22Rv1 (cell line): Measurements from ENCODE around the gene ATP8B4.
"Not testable (repeated sequence)": the region's sequence is repeated elsewhere in the genome, so short reads cannot be mapped to it uniquely, and the experiment has no call there.

ENCODE experiments used
- H3K27ac ChIP-seq: fragments of 450-650 bp; 2 replicates; pipeline ENCODE4 v1.5.1; 2017
- ZFX ChIP-seq: fragments of 450-650 bp; IDR thresholded peaks from 2 replicates; pipeline ENCODE4 v1.6.1; 2017; ENCODE audit warnings: antibody characterized with exemption, borderline replicate concordance
- TF ChIP-seq, protein P1 (sequence below): fragments of 450-650 bp; IDR thresholded peaks from 2 replicates; pipeline ENCODE4 v1.5.1; 2017; ENCODE audit warnings: mild to moderate bottlenecking

The ATP8B4 gene

DNA sequence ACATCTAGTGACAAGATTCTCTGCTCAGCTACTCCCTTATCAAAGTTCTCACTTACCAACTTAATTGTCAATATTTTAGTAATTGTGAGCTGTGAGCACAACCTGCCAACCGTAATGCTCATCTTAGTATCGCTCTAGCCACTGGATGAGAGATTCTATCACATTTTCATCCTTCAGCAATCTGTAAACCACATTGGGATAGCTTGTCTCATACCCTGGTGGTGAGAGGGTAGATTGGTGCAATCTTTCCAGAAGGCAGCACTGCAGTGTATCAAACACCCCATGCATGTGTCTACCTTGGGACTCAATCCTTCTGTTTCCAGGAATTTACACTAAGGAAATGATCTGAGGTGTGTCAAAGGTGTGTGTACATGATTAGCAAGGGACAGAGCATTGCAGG lies 18.9 kb upstream of the ATP8B4 start:
- H3K27ac ChIP-seq = no peak overlapping the region
- no peak for TF ChIP-seq ZFX
- TF ChIP-seq, protein P1, sequence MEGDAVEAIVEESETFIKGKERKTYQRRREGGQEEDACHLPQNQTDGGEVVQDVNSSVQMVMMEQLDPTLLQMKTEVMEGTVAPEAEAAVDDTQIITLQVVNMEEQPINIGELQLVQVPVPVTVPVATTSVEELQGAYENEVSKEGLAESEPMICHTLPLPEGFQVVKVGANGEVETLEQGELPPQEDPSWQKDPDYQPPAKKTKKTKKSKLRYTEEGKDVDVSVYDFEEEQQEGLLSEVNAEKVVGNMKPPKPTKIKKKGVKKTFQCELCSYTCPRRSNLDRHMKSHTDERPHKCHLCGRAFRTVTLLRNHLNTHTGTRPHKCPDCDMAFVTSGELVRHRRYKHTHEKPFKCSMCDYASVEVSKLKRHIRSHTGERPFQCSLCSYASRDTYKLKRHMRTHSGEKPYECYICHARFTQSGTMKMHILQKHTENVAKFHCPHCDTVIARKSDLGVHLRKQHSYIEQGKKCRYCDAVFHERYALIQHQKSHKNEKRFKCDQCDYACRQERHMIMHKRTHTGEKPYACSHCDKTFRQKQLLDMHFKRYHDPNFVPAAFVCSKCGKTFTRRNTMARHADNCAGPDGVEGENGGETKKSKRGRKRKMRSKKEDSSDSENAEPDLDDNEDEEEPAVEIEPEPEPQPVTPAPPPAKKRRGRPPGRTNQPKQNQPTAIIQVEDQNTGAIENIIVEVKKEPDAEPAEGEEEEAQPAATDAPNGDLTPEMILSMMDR = no peak

DNA sequence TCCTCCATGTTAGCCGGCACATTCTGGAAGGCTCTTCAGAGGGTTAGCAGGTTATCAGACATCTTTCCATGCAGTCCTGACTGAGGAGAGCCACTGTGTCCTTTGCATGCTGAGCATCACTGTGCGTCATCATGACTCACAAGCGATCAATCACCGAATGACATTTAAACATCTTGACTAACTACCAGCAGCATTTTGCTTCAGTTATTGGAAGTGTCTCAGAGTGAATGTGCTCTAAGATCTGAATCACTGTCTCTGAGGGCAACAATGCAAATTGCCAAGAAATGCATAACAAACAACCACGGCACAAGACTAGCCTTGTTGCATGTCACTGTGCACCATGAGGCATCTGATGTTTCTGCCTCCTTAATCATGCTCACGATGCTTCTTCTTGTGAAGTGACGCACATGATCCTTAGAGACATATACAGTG lies 18.3 kb upstream of the ATP8B4 start:
- H3K27ac ChIP-seq = no peak overlapping the region
- no peak for TF ChIP-seq ZFX
- TF ChIP-seq, protein P1 = no peak

DNA sequence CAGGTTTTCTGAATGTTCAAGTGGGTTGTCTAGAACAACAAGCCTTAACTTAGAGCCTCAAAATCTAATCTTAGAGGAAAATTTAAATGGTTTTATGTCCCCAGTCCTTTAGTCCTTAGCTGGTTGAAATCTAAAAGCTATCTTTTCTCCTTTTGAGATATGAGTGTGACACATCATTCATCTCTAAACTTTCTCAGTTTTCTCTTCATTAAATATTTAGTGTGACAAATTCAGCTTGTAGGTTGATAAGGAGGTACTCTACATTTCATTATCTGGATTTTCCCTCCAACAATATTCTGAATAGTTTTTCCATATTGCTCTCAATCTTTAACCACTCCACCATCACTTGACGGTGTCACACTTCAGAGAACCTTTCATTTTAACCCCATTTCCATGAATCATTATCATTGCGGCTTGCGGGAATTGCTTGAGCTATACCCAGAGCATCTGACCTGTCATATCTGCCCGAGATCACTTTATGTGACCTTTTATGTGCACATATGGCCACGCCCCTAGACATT lies 16.1 kb upstream of the ATP8B4 start:
- no peak for TF ChIP-seq ZFX
- TF ChIP-seq, protein P1 = no peak
- H3K27ac ChIP-seq = no peak overlapping the region

DNA sequence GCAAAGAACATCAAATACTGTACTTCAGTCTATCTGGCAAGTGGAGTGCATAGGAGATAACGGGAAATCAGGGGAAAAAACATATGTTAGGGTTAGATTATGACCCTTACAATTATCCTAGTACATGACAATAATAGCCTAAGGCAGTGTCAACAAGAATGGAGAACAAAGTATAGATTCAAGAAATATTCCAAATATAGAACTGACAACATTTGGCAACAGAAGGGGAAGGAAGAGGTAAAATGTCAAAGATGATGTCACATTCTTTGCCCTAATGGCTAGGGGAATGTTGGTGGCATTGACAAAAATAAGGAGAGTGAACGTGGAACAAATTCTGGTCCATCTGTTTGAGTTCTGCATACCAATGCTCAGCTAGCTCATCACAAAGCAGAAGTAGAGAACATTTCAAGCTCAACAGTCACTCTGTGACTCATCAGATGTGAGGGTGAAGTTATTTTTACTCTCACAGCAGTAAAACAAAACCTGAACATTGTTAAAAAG lies 15.5 kb upstream of the ATP8B4 start:
- no peak overlapping the region for H3K27ac ChIP-seq
- TF ChIP-seq, protein P1 = no peak
- no peak for TF ChIP-seq ZFX

DNA sequence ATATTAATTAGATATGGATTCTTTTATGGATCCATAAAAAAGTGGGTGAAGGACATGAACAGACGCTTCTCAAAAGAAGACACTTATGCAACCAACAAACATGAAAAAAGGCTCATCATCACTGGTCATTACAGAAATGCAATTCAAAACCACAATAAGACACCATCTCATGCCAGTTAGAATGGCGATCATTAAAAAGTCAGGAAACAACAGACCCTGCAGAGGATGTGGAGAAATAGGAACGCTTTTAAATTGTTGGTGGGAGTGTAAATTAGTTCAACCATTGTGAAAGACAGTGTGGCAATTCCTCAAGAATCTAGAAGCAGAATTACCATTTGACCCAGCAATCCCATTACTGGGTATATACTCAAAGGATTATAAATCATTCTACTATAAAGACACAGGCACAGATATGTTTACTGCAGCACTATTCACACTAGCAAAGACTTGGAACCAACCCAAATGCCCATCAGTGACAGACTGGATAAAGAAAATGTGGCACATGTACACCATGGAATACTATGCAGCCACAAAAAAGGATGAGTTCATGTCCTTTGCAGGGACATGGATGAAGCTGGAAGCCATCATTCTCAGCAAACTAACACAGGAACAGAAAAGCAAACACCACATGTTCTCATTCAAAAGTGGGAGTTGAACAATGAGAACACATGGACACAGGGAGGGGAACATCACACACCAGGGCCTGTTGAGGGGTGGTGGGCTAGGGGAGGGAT lies 13.4 kb upstream of the ATP8B4 start:
- not testable (repeated sequence) for H3K27ac ChIP-seq

DNA sequence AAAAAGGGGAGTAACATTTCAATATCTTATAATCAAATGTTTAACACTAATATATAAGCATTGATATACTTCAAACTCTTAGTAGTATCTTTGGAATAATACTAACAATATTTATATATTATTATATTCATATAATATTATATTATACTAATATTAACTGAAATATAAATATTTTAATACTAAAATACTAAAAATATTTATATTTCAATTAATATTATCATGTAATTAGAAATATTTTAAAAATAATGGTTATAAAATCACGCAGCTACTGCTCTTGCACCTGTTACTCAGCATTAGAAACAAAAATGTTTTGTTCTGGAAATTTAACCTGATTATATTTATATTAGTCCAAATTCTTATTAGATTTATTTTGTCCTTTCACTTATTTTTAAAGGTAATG lies 12.6 kb upstream of the ATP8B4 start:
- H3K27ac ChIP-seq = no peak overlapping the region
- TF ChIP-seq, protein P1 = no peak
- no peak for TF ChIP-seq ZFX

DNA sequence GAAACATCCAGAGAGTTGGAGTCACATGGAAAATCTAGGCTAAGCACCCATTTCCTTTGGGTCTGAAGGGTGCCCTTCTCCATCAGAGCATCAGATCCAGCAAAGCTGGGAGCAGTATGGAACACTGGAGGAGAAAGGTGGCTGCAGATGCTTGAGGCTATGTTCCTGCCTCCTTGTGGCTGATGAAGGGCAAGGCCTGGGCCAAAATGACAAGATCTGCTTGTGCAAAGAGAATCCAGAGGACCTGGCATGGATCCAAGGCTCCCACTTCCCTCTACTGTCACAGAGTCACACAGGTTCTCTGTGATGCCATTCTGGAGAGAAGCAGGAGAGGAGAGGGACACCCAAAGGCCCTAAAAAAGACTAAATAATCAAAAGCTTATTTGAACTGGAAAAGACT lies 9.2 kb upstream of the ATP8B4 start:
- no peak for TF ChIP-seq ZFX
- TF ChIP-seq, protein P1 = no peak
- no peak overlapping the region for H3K27ac ChIP-seq
